Mucosa of descending colon (tissue), 3 donors: ENCODE measurements around the gene BCL2. TPM values are rescaled to one million over a fixed set of nuclear protein-coding genes. Genes with fewer than 3 reads are reported as not detected.

Experiments used
- ATAC-seq: fragments of 200-7000 bp; cut with Tn5 transposase; one replicate; pipeline ENCODE4 v1.9.1; 2020; ENCODE audit warnings: mild to moderate bottlenecking, moderate library complexity
- DNase-seq, 3 donors: peaks; one replicate each; pipeline ENCODE4 v3.0.0-alpha.2; 2020
- H3K36me3 ChIP-seq: fragments of 200-600 bp; one replicate; pipeline ENCODE4 v1.8.0; 2021; ENCODE audit warnings: low read depth, mild to moderate bottlenecking
- H3K4me1 ChIP-seq: fragments of 200-600 bp; one replicate; pipeline ENCODE4 v1.8.0; 2021; ENCODE audit warnings: low read depth, mild to moderate bottlenecking
- H3K4me3 ChIP-seq: fragments of 200-600 bp; one replicate; pipeline ENCODE4 v1.8.0; 2021; ENCODE audit warnings: mild to moderate bottlenecking
- H3K9me3 ChIP-seq: fragments of 200-600 bp; one replicate; pipeline ENCODE4 v1.8.0; 2021; ENCODE audit warnings: mild to moderate bottlenecking
- CTCF ChIP-seq: fragments of 200-600 bp; IDR thresholded peaks from one replicate; pipeline ENCODE4 v1.8.0; 2022; ENCODE audit warnings: antibody characterized with exemption, mild to moderate bottlenecking
- intact Hi-C, 2 donors: fragments of 100-400 bp; cut with DNase I in 1 of 2; cut with micrococcal nuclease in 1 of 2; formaldehyde crosslinking; loops; one replicate each; pipeline versions ENCODE4 v1.11.0 to v1.11.1; 2022; cut with DNase I, micrococcal nuclease
- total RNA-seq, 3 donors: library from RNA; stranded (reverse); fragmentation: NEBNext Ultra II Directional in 2 of 3; extraction: Animal tissue kit (Norgen Biotek cat#: 25700) in 2 of 3; gene quantifications; one replicate each; pipeline versions ENCODE4 v1.2.1 to v1.2.4, GENCODE V29; 2021 to 2023
- donor health status: DM: no; HTN: no; CAD: no; lungs with moderate emphysema.
- donor health status: DM: no; HTN: no; CAD: no.
- donor health status: DM: no; HTN: yes; CAD: no.

BCL2 gene
- total RNA-seq, 3 donors from 2014 or later: 17.7 to 25.7 (median 20.5) TPM

- Histone ChIP-seq H3K4me3 (no peak overlapping the region), H3K36me3 (no peaks in the 10 kb centered on the region), H3K4me1 (peaks cover 14% of the 10 kb centered on the region), H3K9me3 (no peaks in the 10 kb centered on the region)
- DNase-seq (no peak), ATAC-seq (no peak)
- TF ChIP-seq CTCF: no peak
- intact Hi-C loops: no loop called here
These were observed 145.6 kb downstream of the BCL2 start for GRCh38 chr18:63173983-63174382.

- intact Hi-C loops: no loop called here
- H3K36me3 ChIP-seq: no peaks in the 10 kb centered on the region
- no peak overlapping the region for H3K4me3 ChIP-seq
- H3K4me1 ChIP-seq: no peaks in the 10 kb centered on the region
- DNase-seq (no peak), ATAC-seq (no peak)
- H3K9me3 ChIP-seq: no peaks in the 10 kb centered on the region
- no peak for TF ChIP-seq CTCF
These were observed 149.7 kb downstream of the BCL2 start for GRCh38 chr18:63169853-63170252.

GRCh38 chr18:63168287-63168686 is 151.3 kb downstream of the BCL2 start:
- H3K4me3 ChIP-seq: no peak overlapping the region
- ATAC-seq (no peak), DNase-seq (no peak)
- no peaks in the 10 kb centered on the region for H3K4me1 ChIP-seq
- TF ChIP-seq CTCF: no peak
- intact Hi-C loops: no loop called here
- H3K9me3 ChIP-seq: no peaks in the 10 kb centered on the region
- H3K36me3 ChIP-seq: no peaks in the 10 kb centered on the region

GRCh38 chr18:63166142-63166541 is 153.4 kb downstream of the BCL2 start:
- ATAC-seq: no peak
- Histone ChIP-seq H3K4me3 (no peak overlapping the region), H3K36me3 (no peaks in the 10 kb centered on the region), H3K9me3 (no peaks in the 10 kb centered on the region), H3K4me1 (peaks cover 12% of the 10 kb centered on the region)
- no peak for DNase-seq
- intact Hi-C loops: no loop called here
- TF ChIP-seq CTCF: no peak

- no peak for ATAC-seq
- no peaks in the 10 kb centered on the region for H3K9me3 ChIP-seq
- no peak overlapping the region for H3K4me3 ChIP-seq
- intact Hi-C loops: no loop called here
- peaks cover 12% of the 10 kb centered on the region for H3K4me1 ChIP-seq
- DNase-seq: no peak
- TF ChIP-seq CTCF: no peak
- H3K36me3 ChIP-seq: no peaks in the 10 kb centered on the region
These were observed 155.2 kb downstream of the BCL2 start for GRCh38 chr18:63164396-63164795.
